Calu3 (cell line): ENCODE data around the gene HMX3. TPM values are rescaled to one million over a fixed set of nuclear protein-coding genes. Genes with fewer than 3 reads are reported as not detected.

Experiments used
- BruUV-seq: library from RNA; stranded (reverse); fragments of 400-500 nt; replicated peaks from 2 replicates; lab custom pipeline; 2021; lab: Mats Ljungman, UMichigan
- CTCF ChIA-PET: fragments of 300-600 bp; sonication (Branson Sonifier 250); formaldehyde crosslinking; loops from one replicate; lab custom pipeline; 2022; ENCODE audit warnings: antibody characterized with exemption; lab: Charles Lee
- DNase-seq: peaks from one replicate; pipeline ENCODE4 v3.0.0; 2022
- H3K27ac Mint-ChIP-seq: one replicate; pipeline ENCODE4 v1.8.0; 2022; ENCODE audit warnings: mixed read lengths; ENCODE audit not compliant: unreplicated experiment
- H3K27me3 Mint-ChIP-seq: one replicate; pipeline ENCODE4 v1.8.0; 2022; ENCODE audit warnings: mixed read lengths; ENCODE audit not compliant: unreplicated experiment
- H3K36me3 Mint-ChIP-seq: one replicate; pipeline ENCODE4 v1.8.0; 2022; ENCODE audit warnings: mild to moderate bottlenecking, moderate library complexity, mixed read lengths; ENCODE audit not compliant: insufficient read depth, unreplicated experiment
- H3K4me1 Mint-ChIP-seq: one replicate; pipeline ENCODE4 v1.8.0; 2022; ENCODE audit warnings: mild to moderate bottlenecking, low read depth, mixed read lengths; ENCODE audit not compliant: unreplicated experiment
- H3K4me3 Mint-ChIP-seq: one replicate; pipeline ENCODE4 v1.8.0; 2022; ENCODE audit warnings: mild to moderate bottlenecking, low read depth, moderate library complexity, mixed read lengths; ENCODE audit not compliant: unreplicated experiment
- H3K9me3 Mint-ChIP-seq: one replicate; pipeline ENCODE4 v1.8.0; 2022; ENCODE audit warnings: low read depth, mixed read lengths; ENCODE audit not compliant: unreplicated experiment
- CTCF ChIP-seq: fragments of 200-600 bp; IDR thresholded peaks from one replicate; pipeline ENCODE4 v1.8.0; 2022; ENCODE audit warnings: antibody characterized with exemption; ENCODE audit not compliant: unreplicated experiment
- intact Hi-C: fragments of 100-400 bp; cut with micrococcal nuclease; formaldehyde crosslinking; loops from one replicate; pipeline ENCODE4 v1.10.0; 2022; ENCODE audit not compliant: unreplicated experiment
- total RNA-seq: library from RNA; stranded (reverse); gene quantifications from 2 replicates; pipeline ENCODE4 v1.2.3, GENCODE V29; 2022

The HMX3 gene
- total RNA-seq, 1 experiment from 2014 or later, result not detected

- intact Hi-C loops, result no loop called here
- Mint-ChIP-seq H3K9me3 (no peaks in the 10 kb centered on the region), H3K36me3 (no peaks in the 10 kb centered on the region), H3K4me1 (no peaks in the 10 kb centered on the region), H3K27me3 (peaks cover 44% of the 10 kb centered on the region), H3K4me3 (no peak overlapping the region), H3K27ac (no peak overlapping the region)
- DNase-seq, result no peak
- CTCF ChIA-PET, result no interaction called here
- BruUV-seq, result no TSS peak
- no peak for TF ChIP-seq CTCF
These were observed 42.9 kb upstream of the HMX3 start for GRCh38 chr10:123092635-123093414.

GRCh38 chr10:123093489-123093888, 42.3 kb upstream of the HMX3 start:
- DNase-seq, result no peak
- H3K9me3 Mint-ChIP-seq, result no peaks in the 10 kb centered on the region
- peaks cover 44% of the 10 kb centered on the region for H3K27me3 Mint-ChIP-seq
- no peak overlapping the region for H3K27ac Mint-ChIP-seq
- CTCF ChIA-PET, result no interaction called here
- BruUV-seq, result no TSS peak
- TF ChIP-seq CTCF, result no peak
- intact Hi-C loops, result no loop called here
- H3K4me3 Mint-ChIP-seq, result no peak overlapping the region
- H3K36me3 Mint-ChIP-seq, result no peaks in the 10 kb centered on the region
- no peaks in the 10 kb centered on the region for H3K4me1 Mint-ChIP-seq

- H3K4me3 Mint-ChIP-seq, result no peak overlapping the region
- no peak for TF ChIP-seq CTCF
- BruUV-seq, result no TSS peak
- H3K27me3 Mint-ChIP-seq, result peaks cover 37% of the 10 kb centered on the region
- no peak for DNase-seq
- H3K27ac Mint-ChIP-seq, result no peak overlapping the region
- no peaks in the 10 kb centered on the region for H3K36me3 Mint-ChIP-seq
- intact Hi-C loops, result no loop called here
- H3K9me3 Mint-ChIP-seq, result no peaks in the 10 kb centered on the region
- CTCF ChIA-PET, result no interaction called here
- H3K4me1 Mint-ChIP-seq, result no peaks in the 10 kb centered on the region
These were observed 39.3 kb upstream of the HMX3 start for GRCh38 chr10:123096452-123096851.

- no peak for TF ChIP-seq CTCF
- H3K27me3 Mint-ChIP-seq, result peaks cover 31% of the 10 kb centered on the region
These were observed 38.7 kb upstream of the HMX3 start for GRCh38 chr10:123097039-123097438.

More at GRCh38 chr10:123097039-123097438, 38.7 kb upstream of the HMX3 start:
- no peaks in the 10 kb centered on the region for H3K36me3 Mint-ChIP-seq
- no TSS peak for BruUV-seq
- H3K4me1 Mint-ChIP-seq, result no peaks in the 10 kb centered on the region
- H3K9me3 Mint-ChIP-seq, result no peaks in the 10 kb centered on the region
- no peak overlapping the region for H3K27ac Mint-ChIP-seq
- H3K4me3 Mint-ChIP-seq, result no peak overlapping the region
- CTCF ChIA-PET, result no interaction called here
- no peak for DNase-seq
- intact Hi-C loops, result no loop called here
